Mucosa of gallbladder (tissue), 1 donor: Measurements from ENCODE around the gene SMCO2. TPM values are rescaled to one million over a fixed set of nuclear protein-coding genes. Genes with fewer than 3 reads are reported as not detected.
A peak's percentile ranks its signal among the peaks of the same experiment; 100 is the strongest.

Source experiments
- DNase-seq: peaks from one replicate; pipeline ENCODE4 v3.0.0-alpha.2; 2020; ENCODE audit warnings: low spot score
- total RNA-seq: library from RNA; stranded (reverse); gene quantifications from one replicate; pipeline ENCODE4 v1.2.1, GENCODE V29; 2021
- donor health status: DM: no; HTN: no; CAD: no.

SMCO2 gene
- total RNA-seq, 1 donor from 2014 or later = not detected

GRCh38 chr12:27499377-27499776, 52.8 kb downstream of the SMCO2 start:
- no peak for DNase-seq

GRCh38 chr12:27500546-27500945, 54.0 kb downstream of the SMCO2 start:
- no peak for DNase-seq

- DNase-seq = no peak
Measured at GRCh38 chr12:27502021-27502435, 55.5 kb downstream of the SMCO2 start.

- DNase-seq = no peak
Measured at GRCh38 chr12:27504507-27504906, 58.0 kb downstream of the SMCO2 start.

GRCh38 chr12:27505109-27505508, 58.6 kb downstream of the SMCO2 start:
- no peak for DNase-seq

- DNase-seq = no peak
Measured at GRCh38 chr12:27505761-27506160, 59.2 kb downstream of the SMCO2 start.

- no peak for DNase-seq
Measured at GRCh38 chr12:27506645-27507189, 60.2 kb downstream of the SMCO2 start.

GRCh38 chr12:27508736-27509431, 62.3 kb downstream of the SMCO2 start:
- DNase-seq = no peak

GRCh38 chr12:27511031-27511722, 64.6 kb downstream of the SMCO2 start:
- DNase-seq = no peak

- no peak for DNase-seq
Measured at GRCh38 chr12:27511723-27512045, 65.1 kb downstream of the SMCO2 start.

GRCh38 chr12:27513155-27513824, 66.8 kb downstream of the SMCO2 start:
- no peak for DNase-seq

- DNase-seq = no peak
Measured at GRCh38 chr12:27515671-27516070, 69.1 kb downstream of the SMCO2 start.

GRCh38 chr12:27516625-27517024, 70.1 kb downstream of the SMCO2 start:
- DNase-seq = no peak

GRCh38 chr12:27517546-27517945, 71.0 kb downstream of the SMCO2 start:
- DNase-seq = no peak

GRCh38 chr12:27517961-27518665, 71.6 kb downstream of the SMCO2 start:
- no peak for DNase-seq

- peak; percentile 18 for DNase-seq
Measured at GRCh38 chr12:27521066-27521465, 74.5 kb downstream of the SMCO2 start.

- no peak for DNase-seq
Measured at GRCh38 chr12:27521981-27522380, 75.4 kb downstream of the SMCO2 start.

- no peak for DNase-seq
Measured at GRCh38 chr12:27523305-27523641, 76.7 kb downstream of the SMCO2 start.

GRCh38 chr12:27523642-27524493, 77.3 kb downstream of the SMCO2 start, which contains the start of gene PPFIBP1:
TSS of gene PPFIBP1 (plus strand) at chr12:27524206. CDS start at chr12:27633397, 109,191 bp downstream.
- DNase-seq = peak; percentile 100

- DNase-seq = no peak
Measured at GRCh38 chr12:27524494-27524835, 77.9 kb downstream of the SMCO2 start.
